ENCODE results near the gene FEM1B.

FEM1B gene

DNA sequence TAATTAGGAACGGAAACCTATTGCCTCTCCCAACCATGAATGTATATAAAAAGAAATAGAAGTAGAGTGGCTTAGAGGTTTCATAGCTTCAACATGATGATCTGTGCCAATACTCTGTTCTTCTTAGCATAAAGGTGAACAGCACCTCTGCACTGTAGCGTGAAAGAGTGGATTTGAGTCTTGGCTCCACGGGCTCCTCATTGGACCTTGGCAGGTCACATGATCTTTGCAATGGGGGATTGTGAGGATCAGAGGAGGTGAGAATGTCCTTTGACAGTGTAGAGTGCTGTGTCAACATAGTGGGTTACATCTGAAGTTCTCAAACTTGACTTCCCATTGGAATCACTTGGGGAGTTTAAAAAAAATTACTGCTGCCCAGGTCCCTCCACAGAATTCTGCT is 51.4 kb downstream of the FEM1B start:
- DNase-seq, result no peak

DNA sequence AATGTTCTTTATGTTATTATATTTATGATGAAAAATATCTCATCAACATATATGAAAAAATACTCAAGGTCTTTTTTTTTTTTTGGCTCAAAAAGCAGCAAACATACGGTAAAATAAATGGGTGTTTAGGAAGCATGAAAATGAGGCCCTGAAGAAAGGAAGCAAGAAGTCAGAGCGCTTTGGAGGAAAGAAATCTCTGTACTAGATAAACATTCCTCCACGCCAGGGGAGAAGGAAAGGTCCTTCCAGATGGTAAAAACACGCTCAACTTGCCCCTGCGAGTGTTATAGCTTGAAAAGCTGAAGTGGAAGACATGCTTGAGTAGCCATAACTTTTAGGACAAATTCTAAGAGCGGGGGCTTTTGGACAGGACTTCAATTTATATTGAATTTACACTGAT is 52.9 kb downstream of the FEM1B start:
- DNase-seq, result no peak

DNA sequence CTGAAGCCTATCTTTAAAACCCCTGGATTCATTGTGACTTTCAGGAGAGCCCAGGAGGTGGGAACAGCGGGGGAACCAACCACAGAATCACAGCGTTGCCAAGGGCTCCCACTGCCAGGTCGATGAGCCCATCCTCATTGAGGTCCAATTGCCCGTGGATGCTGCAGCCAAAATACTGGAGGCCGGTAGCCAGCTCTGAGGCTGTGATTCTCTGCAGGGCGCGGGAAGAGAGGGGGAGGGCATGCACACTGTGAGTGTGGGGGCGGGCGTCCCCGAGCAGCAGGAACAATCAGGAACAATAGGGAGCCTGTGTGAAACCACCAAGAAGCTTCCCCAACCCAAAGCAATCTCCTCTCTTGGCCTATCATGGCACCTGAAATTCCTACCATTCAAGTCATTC is 53.4 kb downstream of the FEM1B start:
- no peak for DNase-seq

DNA sequence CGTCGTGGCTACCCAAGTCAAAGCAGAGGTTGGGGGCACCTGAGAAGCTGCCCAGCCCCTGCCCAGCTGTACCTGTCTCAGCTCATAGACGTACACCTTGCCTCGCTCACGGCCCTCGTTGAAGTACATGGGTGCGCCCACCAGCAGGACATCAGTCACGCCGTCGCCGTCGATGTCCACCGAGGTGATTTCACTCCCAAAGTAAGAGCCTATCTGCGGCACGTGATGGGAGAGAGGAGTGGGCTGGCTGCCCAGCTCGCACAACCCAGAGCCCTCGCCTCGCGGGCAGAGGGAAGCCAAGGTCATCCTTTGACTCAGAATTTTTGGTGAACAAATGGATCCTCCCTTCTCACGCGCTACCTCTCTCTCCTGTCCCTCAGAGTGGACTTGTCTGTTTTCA is 54.7 kb downstream of the FEM1B start:
- DNase-seq, result no peak

DNA sequence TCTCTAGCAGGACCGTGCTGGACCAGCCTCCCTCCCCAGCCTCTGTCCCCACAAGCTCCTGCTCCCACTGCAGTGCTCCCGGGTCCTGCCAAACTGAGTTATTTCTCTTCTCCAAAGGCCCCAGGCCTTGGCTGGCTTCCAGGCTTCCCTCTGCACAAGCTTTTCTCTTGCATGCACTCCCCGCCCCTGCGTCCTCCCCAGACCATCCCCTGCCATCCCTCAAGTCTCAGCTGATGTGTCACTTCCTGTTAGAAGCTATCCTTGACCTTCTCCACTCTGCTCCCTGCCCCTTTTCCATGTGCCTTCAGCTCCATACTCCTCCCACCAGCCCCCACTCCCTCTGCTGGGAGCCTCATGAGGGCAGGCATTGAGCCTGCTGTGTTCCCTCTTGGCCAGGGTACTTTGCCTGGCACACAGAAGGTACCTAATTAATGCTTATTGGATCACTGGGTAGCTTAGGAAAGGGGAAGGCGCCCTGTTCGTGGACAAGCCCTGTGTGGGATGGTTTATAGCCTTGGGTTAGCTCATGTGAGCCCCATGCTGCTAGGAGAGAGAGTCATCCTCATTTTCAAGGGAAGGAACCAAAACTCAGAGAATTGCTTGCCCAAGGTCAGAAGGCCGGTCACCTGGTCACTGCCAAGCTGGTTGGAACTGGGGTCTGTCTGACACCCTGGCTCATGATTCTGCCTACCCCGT is 56.4 kb downstream of the FEM1B start:
- no peak for DNase-seq

DNA sequence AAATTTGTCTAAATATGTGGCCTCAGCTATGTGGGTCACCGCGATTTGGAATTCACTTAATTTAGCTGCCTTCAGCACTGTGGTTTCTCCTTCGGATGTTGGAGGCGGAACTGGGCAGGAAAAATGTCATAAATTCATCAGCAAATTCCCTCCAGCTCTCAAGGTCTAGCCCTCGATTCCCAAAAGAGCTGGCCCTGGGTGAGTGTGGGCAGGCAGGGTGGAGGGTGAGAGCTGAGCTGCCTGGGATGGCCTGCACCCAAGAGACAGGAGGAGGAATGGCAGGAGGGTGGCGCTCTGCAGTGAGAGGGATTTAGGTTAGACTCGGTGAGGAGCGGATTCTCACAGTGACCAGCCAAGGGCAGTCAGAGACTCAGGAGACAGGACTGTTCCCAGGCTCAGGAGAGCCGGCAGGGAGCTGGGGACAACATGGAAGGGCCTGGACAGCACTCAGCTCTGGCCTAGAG is 57.1 kb downstream of the FEM1B start:
- DNase-seq, result no peak

DNA sequence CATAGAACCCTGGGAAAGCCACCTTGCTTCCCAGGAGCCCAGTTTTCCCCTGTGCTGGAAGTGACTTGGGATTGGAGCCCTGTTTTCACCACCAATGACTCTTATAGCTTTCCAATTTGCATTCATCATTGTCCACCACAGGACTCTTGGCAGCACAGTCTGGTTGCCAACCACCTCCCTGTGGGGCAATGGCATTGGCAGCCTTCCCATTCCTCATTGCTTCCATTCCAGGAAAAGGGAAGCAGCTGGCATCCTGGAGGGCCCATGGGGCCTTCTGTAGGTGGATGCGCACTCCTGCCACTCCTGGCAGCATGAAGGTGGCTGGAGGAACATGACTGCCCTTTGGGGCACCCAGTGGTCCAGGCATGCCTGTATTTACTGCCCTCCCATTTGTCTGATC is 57.7 kb downstream of the FEM1B start:
- DNase-seq, result peak; percentile 80 to 94

DNA sequence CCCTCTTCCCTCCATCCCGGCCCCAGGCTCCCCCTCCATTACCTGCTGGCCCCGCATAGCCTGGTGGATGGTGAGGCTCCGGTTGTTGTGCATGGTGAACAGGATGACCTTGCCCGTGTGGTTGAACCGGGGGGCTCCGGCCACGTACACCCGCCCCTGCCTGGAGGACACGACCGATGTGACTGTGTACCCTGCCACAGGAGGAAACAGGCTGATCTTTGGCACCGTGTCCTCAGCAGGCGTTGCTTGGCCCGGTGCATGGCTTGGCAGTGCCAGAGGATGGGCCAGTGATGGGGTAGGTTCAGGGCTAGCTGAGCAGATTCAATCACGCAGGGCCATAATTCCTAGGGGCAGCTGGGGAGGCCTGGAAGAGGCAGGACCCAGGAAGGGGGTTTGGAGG is 58.1 kb downstream of the FEM1B start:
- DNase-seq, result no peak

DNA sequence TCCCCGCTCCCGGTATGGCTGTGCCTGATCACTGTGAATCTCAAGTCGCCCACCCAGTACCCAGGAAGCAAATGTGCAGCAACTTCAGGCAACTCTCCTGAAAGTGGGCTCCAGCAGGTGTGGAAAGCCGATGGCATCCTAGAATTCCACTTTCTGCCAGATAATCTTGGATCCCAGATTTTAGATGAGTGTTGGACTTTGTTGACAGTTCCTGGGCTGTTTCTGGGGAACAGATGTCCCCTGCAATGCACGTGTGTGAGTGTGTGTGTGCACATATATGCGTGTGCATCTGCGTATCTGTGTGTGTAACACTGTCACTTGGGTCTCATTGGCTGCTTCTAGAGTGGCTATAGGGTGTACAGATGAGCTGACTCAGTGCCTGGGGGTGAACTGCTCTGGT is 59.0 kb downstream of the FEM1B start:
- DNase-seq, result no peak

DNA sequence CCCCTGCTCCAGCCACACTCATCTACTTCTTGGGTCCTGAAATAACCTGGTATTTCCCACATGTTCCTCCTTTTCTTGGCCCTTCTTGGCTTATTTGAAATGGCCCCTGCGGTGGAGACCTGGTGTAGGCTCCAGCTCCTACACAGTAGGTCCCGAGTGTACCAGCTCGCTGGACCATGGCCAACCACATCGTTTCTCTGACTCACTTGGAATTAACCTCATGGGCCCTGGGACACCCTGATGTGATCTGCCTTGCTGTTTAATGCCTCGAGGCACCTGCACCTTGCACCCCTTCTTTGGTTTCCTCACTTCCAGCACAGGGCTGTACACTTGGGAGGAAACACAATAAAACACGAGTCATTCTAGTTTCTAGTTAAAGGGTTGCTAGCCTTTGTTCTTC is 60.3 kb downstream of the FEM1B start:
- no peak for DNase-seq

DNA sequence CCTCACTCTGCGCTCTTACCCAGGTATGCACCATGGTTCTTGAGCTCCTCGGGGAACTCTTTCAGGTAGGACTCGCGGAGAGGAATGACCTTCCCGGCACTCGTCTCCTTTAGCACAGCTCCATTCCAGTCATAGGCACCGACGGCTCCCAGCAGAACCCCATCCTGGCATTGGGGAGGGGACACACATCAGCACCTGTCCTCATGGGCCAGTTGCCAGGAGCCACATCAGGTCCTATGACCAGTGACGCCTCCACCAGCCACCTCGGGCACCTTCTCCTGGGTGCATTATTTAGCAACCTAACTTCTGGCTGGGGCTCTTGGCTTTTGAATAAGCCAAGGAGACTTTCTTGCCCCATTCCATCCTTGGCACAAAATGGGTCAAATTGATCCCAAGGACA is 61.9 kb downstream of the FEM1B start:
- DNase-seq, result no peak

DNA sequence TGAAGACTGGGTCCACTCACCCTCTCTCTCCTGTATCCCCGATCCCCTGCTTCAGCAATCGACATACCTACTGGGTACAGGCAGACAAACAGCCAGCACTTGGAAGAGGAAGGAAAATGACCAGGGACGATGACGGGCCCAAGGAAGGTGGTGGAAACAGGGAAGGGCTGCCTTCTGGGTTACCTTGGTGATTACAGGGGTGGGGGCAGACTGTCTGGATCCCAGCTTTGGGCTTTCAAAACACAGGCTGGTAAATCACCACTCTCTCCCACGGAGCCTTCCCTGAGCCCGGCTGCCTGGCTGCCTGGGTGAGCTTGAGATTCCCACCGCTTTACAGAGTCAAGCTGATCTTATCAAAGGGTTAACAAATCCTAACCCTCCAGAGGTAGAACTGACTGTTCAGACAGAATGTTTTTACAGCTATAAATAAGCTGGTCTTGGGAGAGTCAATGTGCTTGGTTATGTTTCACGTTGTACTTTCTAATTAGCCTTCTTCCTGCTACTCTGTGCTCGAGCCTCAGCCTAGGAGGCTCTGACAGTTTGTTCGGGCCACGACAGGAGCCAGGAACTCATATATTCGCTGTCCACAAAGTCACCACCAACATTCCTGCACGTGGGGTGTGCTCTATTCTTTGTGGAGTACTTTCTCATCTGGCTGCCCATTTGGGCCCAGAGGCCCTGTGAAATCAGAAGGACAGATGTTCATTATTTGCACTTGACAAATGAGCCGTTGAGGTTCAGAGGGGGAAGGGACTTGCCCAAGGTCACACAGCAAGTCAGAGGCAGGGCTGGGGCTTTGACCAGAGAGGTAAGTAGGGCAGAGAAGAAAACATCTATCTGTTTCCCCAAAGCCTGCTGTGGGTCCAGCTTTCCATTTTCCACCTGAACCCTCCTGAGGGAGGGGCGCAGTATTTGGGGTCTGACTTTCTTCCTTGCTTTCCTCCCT is 63.5 kb downstream of the FEM1B start:
- no peak for DNase-seq

DNA sequence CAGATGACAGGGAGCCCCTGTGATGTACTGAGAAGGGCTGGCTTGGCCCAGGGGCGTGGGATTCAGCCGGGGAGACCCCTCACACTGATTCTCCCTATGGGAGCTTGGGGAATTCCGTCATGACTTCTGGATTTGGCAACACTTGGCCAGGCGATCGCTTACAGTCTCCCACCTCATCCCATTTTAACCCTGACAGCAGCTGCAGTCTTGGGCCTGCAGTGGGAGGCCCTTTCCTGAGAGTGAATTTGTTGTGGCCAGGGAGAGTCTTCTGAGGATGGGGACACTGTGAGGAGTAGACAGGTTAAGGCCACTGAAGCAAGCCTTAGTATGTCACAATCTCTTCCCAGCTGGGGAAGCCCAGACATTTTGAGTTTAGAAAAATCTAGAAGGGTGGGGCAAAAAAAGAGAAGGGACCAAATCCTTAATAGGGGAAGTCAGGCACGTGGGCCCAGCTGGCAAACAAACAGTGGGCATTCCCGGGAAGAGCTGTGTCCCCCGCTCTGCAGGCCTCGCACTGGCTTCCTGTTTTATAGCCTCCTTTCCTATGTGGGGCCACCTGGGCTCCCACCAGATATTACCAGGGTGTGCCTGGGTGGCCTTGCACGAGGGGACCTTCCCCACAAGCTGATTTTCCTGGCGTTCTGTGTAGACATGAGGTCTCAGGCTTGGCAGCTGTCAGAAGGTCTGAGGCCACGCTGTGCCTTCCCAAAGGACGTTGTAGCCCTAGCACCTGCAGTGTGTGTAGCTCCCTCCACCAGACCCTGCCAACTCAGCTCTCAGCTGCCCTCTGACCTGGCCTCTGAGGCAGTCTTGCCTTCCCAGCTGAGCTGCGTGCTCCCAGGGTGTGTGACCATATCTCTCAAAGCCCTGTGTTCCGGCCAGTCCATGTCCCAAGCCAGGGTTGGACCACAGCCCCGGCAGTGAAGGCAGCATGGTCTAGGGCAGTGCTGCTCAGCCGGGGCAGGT is 64.5 kb downstream of the FEM1B start:
- DNase-seq, result no peak

DNA sequence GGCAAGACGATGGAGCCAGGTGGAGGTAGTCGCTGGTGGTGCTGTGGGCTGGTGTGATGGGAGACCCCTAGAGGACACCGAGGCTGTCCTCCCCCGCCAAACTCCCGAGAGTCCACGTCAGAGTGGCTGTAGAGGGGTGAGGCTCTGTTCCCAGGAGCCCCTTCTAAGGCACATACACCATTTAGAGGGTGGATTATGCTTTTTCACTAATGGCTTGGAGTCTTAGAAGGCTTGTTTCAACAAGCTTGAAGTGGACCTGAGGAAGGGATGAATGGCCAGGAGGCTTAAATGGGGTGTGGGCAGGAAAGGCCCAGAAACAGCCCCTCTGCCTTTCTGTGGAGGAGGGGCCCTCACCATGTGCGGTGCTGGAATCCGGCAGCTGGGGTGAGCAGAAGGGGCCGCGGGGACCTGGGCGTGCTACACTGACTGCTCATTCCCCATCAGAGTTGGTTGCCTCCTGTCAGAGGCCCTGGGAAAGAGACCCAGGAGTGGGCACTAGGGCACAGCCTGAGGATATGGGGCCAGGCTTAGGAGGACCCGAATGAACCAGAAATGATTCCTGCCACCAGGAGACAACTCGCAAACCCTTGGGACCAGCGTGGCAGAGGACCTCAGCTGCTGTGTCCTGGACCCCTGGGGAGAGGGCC is 66.2 kb downstream of the FEM1B start:
- DNase-seq, result no peak

DNA sequence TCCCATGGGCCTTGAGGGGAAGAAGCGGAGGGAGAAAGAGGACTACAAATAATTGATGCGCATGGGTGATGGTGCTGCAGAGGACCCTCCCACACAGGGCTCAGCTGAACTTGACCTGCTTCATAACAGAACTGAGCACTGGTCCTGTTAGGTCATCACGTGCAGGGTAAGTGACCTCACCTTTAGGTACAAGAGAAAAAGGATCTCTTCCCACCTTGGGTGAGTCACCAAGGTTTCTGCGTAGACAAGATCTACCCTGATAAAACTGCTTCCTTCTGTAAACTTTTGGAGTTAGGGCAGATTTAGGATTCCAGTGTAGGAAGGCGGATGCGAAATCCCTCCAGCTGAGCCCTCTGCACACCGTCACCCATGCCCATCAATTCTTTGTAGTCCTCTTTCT is 67.1 kb downstream of the FEM1B start:
- DNase-seq, result no peak

All from NCI-H2081 (cell line).